ENCODE measurements around the gene B3GNT3.
"Not testable (repeated sequence)": the region's sequence is repeated elsewhere in the genome, so short reads cannot be mapped to it uniquely, and the experiment has no call there.

The B3GNT3 gene

DNA sequence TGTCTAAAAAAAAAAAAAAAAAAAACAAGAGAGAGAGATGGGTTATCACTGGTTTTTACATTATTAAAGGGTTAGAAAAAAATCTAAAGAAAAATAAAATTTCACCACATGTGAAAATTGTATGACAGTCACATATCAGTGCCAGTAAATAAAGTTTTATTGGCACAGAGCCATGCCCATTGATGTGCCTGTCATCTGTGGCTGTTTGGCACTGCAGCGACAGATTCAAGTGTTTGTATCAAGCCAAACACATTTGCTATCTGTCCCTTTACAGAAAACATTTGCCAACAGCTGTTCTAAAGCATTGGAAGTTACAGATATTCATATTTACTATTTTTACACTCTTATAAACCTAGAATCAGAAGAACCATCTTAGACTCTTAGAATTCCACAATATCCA, 27.4 kb upstream of the B3GNT3 start:
- DNase-seq: no peak

DNA sequence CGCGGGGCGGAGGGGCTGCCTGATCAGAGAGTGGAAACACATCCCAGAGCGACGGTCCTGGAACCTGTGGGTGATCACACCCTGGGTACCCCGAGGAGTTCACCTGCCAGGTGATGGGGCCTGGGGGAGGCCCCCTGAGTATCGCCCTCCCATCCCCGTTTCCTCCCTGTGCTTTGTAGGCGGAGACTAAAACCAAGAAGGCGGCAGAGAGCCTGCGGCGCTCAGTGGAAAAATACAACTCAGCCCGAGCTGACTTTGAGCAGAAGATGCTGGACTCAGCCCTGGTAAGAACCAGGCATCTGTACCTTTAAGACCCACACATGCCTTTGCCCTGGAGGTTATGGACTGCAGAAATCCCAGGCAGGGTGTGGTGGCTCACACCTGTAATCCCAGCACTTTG, 24.3 kb upstream of the B3GNT3 start:
- DNase-seq: no peak

GRCh38 chr19:17772172-17772571, 22.8 kb upstream of the B3GNT3 start:
- DNase-seq: no peak

GRCh38 chr19:17775245-17775927, 19.6 kb upstream of the B3GNT3 start:
- DNase-seq: no peak

- DNase-seq: no peak
Observed at GRCh38 chr19:17775991-17776803, 18.7 kb upstream of the B3GNT3 start.

GRCh38 chr19:17777840-17778239, 17.1 kb upstream of the B3GNT3 start:
- not testable (repeated sequence) for DNase-seq

DNA sequence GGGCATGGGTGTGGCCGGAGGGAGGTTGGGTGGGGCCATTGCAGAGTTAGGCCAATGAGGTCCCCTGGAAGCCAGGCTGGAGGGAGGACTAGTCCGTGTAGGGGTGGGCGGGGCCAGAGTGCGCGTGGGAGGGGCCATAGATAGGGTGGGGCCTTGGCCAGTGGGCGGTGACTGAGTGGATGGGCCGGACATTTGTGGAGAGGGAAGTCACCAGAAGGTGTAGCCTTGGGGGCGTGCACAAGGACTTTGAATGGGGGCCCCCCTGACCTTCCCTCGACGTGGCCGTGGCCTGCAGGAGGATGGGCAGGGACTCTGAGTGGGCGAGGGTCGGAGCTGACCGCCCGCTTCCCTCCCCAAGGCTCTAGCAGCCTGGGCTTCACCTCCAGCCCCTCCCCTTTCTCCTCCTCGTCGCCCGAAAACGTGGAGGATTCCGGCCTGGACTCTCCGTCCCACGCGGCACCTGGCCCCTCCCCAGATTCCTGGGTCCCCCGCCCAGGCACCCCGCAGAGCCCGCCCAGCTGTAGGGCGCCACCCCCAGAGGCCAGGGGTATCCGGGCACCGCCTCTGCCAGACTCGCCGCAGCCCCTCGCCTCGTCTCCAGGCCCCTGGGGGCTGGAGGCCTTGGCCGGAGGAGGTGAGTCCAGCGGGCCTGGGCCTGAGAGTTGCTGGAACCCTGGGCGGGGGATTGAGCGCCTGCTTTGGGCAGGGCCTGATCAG, 16.5 kb upstream of the B3GNT3 start:
- peak; percentile 58 for DNase-seq

DNA sequence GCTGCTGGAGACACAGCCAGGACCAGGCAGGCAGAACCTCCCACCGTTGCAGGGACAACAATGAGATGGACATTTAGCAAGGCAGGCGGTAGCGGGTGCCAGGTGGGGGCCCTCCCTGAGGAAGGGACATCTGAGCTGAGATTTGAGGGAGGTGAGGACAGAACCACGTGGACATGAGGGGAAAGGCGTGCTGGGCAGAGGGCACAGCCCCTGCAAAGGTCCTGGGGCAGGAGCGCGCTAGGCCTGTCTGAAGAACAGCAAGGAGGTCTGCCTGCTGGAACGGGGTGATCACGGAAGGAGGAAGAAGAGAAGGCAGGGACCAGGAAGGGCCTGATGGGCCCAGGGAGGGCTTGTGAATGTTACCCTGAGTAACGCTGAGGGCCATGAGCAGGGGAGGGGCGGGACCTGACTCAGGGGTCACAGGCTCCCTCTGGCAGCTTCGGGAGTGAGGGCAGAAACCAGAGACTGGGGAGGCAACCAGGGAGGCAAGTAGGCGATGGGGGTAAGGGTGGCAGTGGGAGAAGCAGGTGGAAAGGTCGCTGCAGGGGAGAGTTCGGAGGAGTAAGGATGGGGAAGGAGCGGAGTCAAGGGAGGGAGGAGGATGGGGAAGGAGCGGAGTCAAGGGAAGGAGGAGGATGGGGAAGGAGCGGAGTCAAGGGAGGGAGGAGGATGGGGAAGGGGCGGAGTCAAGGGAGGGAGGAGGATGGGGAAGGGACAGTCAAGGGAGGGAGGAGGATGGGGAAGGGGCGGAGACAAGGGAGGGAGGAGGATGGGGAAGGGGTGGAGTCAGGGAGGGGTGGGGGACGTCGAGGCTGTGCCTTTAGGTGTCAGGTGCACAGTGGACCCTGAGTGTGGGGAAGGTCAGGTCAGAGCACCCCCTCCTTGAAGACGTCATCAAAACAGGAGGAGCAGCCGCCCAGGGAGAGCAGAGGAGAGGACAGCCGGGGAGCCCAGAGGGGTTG, 15.7 kb upstream of the B3GNT3 start:
- no peak for DNase-seq

GRCh38 chr19:17780781-17781180, 14.2 kb upstream of the B3GNT3 start:
- DNase-seq: no peak

- DNase-seq: not testable (repeated sequence)
Observed at GRCh38 chr19:17783721-17784120, 11.2 kb upstream of the B3GNT3 start.

- peak; percentile 69 for DNase-seq
Observed at GRCh38 chr19:17784201-17785008, 10.5 kb upstream of the B3GNT3 start.

- no peak for DNase-seq
Observed at GRCh38 chr19:17787274-17787913, 7.5 kb upstream of the B3GNT3 start.

DNA sequence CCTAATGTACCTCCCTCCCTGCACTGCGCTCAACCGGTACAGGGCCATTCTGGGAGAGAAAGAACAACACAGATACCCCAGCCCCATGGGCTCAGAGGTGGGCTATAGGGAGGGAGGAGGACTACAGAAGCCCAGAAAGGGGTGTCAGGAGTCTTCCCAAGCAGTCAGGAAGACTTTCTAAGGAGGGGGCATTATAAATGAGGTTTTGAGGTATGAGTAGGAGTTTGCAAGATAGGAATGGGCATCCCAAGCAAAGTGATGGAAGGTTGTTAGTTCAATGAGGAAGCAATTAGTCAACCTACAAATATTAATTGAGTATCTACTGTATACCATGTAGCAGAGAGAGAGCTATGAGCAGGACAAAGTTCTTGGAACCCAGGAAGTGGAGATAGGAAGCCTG, 6.3 kb upstream of the B3GNT3 start:
- DNase-seq: no peak

GRCh38 chr19:17790059-17790780, 4.7 kb upstream of the B3GNT3 start:
- DNase-seq: no peak

GRCh38 chr19:17794412-17794730, 567 bp upstream of the B3GNT3 start:
- no peak for DNase-seq

GRCh38 chr19:17795495-17795856, 538 bp downstream of the B3GNT3 start:
- DNase-seq: no peak

DNA sequence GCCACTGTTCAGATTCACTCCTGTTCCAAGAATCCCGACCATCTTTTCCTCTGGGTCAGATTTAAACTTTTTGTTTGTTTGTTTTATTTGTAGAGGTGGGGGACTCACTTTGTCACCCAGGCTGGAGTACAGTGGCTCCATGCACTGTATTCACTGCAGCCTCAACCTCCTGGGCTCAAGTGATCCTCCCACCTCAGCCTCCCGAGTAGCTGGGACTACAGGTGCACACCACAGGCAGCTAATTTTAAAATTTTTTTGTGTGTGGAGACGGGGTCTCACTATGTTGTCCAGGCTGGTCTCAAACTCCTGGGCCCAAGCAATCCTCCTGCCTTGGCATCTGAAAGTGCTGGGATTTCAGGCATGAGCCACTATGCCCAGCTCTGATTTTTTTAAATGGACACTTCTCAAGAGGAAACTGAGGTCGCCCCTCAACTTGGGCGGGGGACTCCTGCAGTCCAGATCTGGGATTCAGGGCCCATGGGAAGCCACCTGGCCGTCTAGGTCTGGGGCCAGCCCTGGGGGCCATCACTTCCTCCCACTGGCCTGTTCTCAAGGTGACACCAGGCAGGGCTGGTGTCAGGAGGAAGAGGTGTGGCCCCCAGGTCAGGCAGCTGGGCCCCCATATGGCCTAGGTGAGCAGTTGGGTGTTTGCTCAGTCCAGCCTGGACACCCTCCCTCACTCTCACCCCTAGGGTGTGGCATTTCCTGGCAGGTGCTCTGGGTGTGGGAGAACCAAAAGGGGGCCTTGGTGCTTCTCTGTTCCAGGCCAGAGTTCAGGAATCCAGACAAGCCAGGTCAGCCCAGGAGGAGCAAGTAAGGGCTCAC, 1.3 kb downstream of the B3GNT3 start:
- DNase-seq: no peak

GRCh38 chr19:17796838-17797423, 2.0 kb downstream of the B3GNT3 start:
- DNase-seq: no peak
